Measurements from ENCODE around the gene LRIG1. TPM values are rescaled to one million over a fixed set of nuclear protein-coding genes. Genes with fewer than 3 reads are reported as not detected.

LRIG1 gene
- total RNA-seq, 1 experiment from 2014 or later: 5.3 TPM

DNA sequence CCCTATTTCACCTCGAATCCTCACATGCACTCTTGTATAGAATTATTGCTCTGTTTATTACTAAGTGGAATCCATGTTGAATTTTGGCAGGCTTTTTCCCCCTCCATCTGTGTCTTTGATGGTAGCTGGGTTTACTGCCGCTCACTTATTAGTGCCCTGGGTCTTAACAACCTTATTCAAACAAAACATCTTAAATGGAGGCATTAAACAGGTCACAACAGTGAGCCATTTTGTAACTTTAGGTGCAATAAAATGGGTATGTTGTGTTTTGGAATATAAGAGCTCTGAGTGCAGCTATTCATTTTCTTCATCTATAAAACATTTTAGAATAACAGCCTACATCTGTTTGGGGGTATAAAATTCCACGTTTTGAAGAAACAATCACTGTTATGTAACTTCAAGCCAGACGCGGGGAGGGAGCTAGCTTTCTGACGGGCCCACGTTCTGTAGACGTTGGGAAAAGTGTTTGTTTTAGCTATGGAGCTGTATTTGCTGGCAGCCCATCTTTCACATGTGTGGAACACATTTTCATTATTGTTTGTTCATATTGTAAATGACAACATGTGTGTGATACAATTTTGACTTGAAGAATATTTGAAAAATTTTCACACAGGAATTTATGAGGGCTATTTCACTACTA lies 158.0 kb downstream of the LRIG1 start:
- TF ChIP-seq CTCF (IDR thresholded peaks at IDR 0.05) (no peak), POLR2AphosphoS5 (IDR thresholded peaks at IDR 0.05; ENCODE audit: low read depth, low read length) (no peak), TCF7L2 (IDR thresholded peaks at IDR 0.05; ENCODE audit: low read depth, low read length) (no peak), SIN3A (IDR thresholded peaks at IDR 0.05; ENCODE audit: borderline replicate concordance, insufficient read depth, low read depth, low read length) (no peak), REST (IDR thresholded peaks at IDR 0.05; ENCODE audit: insufficient read depth in 1 of 2, low read depth in 2 of 2, low read length in 1 of 2) (no peak)
- H3K4me3 ChIP-seq (ENCODE audit: low read depth in 2 of 2, low read length in 2 of 2): no peak overlapping the region
- intact Hi-C loops (cut with micrococcal nuclease; ENCODE audit: unreplicated experiment) (no loop called here), in situ Hi-C loops (cut with HindIII; ENCODE audit: low pct_unique_long_range_greater_than_20kb, low sequenced_read_pairs) (no loop called here)
- CTCF ChIA-PET: no interaction called here
- POLR2A ChIA-PET: no interaction called here
- no peak for DNase-seq (ENCODE audit: low read depth, low spot score)
- no peak for ATAC-seq
- no TSS peak for BruUV-seq (replicated peaks)
- no peak overlapping the region for H3K27ac ChIP-seq (ENCODE audit: low read length)
- no peaks in the 10 kb centered on the region for H3K9me3 ChIP-seq (ENCODE audit: control insufficient read depth, insufficient read depth, low read depth, low read length)
- H3K4me1 ChIP-seq (ENCODE audit: control insufficient read depth, insufficient read depth, low read length): no peaks in the 10 kb centered on the region
- no peaks in the 10 kb centered on the region for H3K36me3 ChIP-seq (ENCODE audit: control insufficient read depth, insufficient read depth, low read length)
- no peaks in the 10 kb centered on the region for H3K27me3 ChIP-seq (ENCODE audit: control insufficient read depth, insufficient read depth, low read length)

- CTCF ChIA-PET: no interaction called here
- BruUV-seq (replicated peaks): no TSS peak
- H3K4me3 ChIP-seq (ENCODE audit: low read depth in 2 of 2, low read length in 2 of 2): no peak overlapping the region
- ATAC-seq (no peak), DNase-seq (ENCODE audit: low read depth, low spot score) (no peak)
- TF ChIP-seq POLR2AphosphoS5 (IDR thresholded peaks at IDR 0.05; ENCODE audit: low read depth, low read length) (no peak), SIN3A (IDR thresholded peaks at IDR 0.05; ENCODE audit: borderline replicate concordance, insufficient read depth, low read depth, low read length) (no peak), REST (IDR thresholded peaks at IDR 0.05; ENCODE audit: insufficient read depth in 1 of 2, low read depth in 2 of 2, low read length in 1 of 2) (no peak), CTCF (IDR thresholded peaks at IDR 0.05) (no peak), TCF7L2 (IDR thresholded peaks at IDR 0.05; ENCODE audit: low read depth, low read length) (no peak)
- intact Hi-C loops (cut with micrococcal nuclease; ENCODE audit: unreplicated experiment): no loop called here
- no peaks in the 10 kb centered on the region for H3K9me3 ChIP-seq (ENCODE audit: control insufficient read depth, insufficient read depth, low read depth, low read length)
- in situ Hi-C loops (cut with HindIII; ENCODE audit: low pct_unique_long_range_greater_than_20kb, low sequenced_read_pairs): no loop called here
- POLR2A ChIA-PET: no interaction called here
- no peaks in the 10 kb centered on the region for H3K36me3 ChIP-seq (ENCODE audit: control insufficient read depth, insufficient read depth, low read length)
- no peak overlapping the region for H3K27ac ChIP-seq (ENCODE audit: low read length)
- H3K27me3 ChIP-seq (ENCODE audit: control insufficient read depth, insufficient read depth, low read length): no peaks in the 10 kb centered on the region
- no peaks in the 10 kb centered on the region for H3K4me1 ChIP-seq (ENCODE audit: control insufficient read depth, insufficient read depth, low read length)
Measured at GRCh38 chr3:66338927-66339326, 161.9 kb downstream of the LRIG1 start.

Data from Panc1 (cell line).